Epithelial cell of esophagus (primary cell): ENCODE data around the gene LBHD1.

Experiments used
- DNase-seq: peaks from one replicate; pipeline ENCODE4 v3.0.0; 2010; ENCODE audit warnings: low read depth
- H3K4me3 ChIP-seq: 2 replicates; pipeline ENCODE4 v1.5.1; 2011; ENCODE audit warnings: mild to moderate bottlenecking, low read length, control low read depth
- TF ChIP-seq, protein P1 (sequence below): IDR thresholded peaks from 2 replicates; pipeline ENCODE4 v1.5.1; 2011; ENCODE audit warnings: low read depth, mild to moderate bottlenecking, low read length, control low read depth, inconsistent platforms; ENCODE audit not compliant: insufficient read depth; ENCODE audit errors: missing control alignments

Gene LBHD1

DNA sequence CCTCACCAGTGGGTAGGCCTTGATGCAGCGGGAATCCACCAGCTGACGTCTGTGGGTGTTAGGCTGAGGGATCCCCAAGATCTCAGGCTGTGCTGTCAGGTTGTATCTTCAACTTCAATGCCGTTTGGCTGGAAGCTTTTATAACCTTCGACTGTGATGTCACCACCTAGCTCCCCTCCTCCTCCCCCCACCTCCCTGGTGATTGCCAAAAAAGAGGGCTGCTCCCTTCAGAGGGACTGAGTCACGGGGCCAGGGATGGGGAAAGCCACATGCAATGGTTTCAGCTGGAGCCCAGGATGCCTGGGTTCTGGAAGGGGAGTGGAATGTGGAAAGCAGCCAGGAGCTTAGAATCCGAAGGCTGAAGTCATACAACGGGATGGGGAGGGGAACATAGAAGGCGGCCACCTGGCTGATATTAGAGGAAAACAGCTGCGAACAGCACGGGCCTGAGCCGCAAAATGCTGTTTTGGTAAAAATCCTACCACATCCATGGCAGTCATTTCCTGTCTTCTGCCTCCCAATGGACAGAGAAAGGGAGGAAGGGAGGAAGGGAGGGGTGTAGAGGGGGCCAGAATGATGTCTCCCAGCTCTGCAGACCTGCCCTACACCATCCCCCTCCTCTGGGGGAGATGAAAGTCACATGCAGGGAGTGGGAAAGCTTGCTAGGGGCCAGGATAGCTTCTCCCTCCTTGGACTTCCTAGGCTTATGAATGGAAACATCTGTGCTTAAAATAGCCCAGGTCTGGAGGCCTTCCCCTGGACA, 17.5 kb upstream of the LBHD1 start, which contains the start of gene LRRN4CL:
Gene LRRN4CL (minus strand): TSS at position 110 of the 763 bp plus-strand sequence. CDS start 1,022 bp downstream, outside the sequence.
- TF ChIP-seq, protein P1, sequence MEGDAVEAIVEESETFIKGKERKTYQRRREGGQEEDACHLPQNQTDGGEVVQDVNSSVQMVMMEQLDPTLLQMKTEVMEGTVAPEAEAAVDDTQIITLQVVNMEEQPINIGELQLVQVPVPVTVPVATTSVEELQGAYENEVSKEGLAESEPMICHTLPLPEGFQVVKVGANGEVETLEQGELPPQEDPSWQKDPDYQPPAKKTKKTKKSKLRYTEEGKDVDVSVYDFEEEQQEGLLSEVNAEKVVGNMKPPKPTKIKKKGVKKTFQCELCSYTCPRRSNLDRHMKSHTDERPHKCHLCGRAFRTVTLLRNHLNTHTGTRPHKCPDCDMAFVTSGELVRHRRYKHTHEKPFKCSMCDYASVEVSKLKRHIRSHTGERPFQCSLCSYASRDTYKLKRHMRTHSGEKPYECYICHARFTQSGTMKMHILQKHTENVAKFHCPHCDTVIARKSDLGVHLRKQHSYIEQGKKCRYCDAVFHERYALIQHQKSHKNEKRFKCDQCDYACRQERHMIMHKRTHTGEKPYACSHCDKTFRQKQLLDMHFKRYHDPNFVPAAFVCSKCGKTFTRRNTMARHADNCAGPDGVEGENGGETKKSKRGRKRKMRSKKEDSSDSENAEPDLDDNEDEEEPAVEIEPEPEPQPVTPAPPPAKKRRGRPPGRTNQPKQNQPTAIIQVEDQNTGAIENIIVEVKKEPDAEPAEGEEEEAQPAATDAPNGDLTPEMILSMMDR, result no peak
- H3K4me3 ChIP-seq, result no peak within 1 kb of the TSS
- peak; percentile 32 for DNase-seq

DNA sequence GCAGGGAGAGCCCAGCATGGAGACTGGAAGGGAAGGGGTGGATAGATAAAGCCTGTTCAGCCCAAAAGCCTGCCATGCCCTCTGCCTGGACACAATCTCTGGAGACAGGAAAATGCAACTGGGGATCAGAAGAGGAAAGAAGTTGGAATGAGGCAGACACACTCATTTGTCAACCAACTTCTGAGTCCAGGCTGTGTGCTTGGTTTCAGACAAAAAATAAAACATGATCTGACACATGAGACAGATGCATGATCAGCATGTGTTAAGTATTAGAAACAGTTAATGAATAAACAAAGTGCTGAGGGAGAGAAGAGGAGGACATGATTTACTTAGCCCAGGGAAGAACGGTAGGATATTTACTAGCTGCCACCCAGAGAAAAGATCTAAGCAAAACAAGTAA, 16.4 kb upstream of the LBHD1 start:
- DNase-seq, result no peak
- TF ChIP-seq, protein P1, result no peak
- no peak overlapping the region for H3K4me3 ChIP-seq

- TF ChIP-seq, protein P1, result no peak
- no peak for DNase-seq
- no peak overlapping the region for H3K4me3 ChIP-seq
Measured at GRCh38 chr11:62687508-62688396, 15.7 kb upstream of the LBHD1 start.

GRCh38 chr11:62682518-62682917, 10.5 kb upstream of the LBHD1 start:
- H3K4me3 ChIP-seq, result no peak overlapping the region
- no peak for DNase-seq
- TF ChIP-seq, protein P1, result no peak

DNA sequence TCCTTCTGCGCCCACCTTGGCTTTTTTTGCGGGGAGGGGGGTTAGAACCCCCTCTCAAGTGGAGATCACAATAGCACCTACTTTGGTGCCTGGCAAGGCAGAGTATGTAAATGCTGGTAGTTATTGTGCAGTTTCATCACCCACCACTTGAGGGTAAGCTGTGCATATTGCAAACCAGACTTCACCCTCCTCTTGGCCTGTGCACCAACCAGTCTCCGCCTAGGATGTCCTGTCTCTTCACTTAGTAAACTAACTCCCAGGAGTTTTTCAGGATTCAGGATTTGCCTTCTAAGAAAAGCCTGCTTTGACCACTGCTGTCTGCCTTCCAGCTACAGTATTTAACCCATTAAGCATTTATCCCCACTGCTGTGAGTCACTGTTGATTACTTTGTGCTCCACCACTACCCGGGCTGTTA, 8.8 kb upstream of the LBHD1 start:
- TF ChIP-seq, protein P1, result peak; percentile 79
- H3K4me3 ChIP-seq, result no peak overlapping the region
- peak; percentile 81 for DNase-seq

DNA sequence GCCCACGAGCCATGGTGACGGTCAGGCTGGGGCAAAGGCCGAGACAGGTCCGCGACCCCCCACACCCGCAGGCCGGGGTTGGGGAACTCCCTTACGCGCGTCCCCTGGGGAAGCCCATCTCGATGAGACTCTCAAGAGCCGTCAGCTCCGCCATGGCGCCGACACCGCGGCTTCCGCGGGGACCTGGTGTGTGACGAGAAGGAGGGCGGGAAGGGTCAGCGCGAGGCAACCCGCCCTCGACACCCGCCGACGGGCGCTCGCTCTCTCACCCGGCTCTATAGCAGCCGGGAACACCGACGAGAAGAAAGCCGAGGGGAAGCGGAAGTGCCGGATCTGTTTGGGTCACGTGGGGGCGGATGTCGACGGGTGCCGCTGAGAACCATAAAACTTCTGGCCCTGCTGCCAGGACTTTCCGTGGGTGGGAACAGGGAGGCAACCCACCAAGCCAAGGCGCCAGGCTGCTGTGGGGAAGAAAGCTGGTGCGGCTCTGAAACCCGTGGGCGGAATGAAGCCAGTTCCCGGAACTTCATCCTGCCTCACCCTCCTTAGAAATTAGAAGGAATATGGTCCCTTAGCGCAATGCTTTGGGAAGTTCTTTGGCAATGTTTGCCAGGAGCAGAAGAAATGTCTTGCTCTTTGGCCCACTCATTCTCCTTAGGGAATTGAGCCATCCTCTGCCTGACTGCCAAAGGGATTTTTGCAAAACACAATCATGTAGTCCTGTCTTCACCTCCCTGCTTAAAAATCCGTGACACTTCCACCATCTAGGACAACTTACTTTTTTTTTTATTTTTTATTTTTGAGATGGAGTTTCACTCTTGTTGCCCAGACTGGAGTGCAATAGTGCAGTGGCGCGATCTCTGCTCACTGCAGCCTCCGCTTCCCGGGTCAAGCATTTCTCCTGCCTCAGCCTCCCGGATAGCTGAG, 7.0 kb upstream of the LBHD1 start, which contains the start of gene UBXN1:
Gene UBXN1 (minus strand): TSS at position 304 of the 927 bp plus-strand sequence. CDS start 150 bp downstream, at position 154.
- TF ChIP-seq, protein P1, result no peak
- peak within 1 kb of the TSS; percentile 92 for H3K4me3 ChIP-seq
- DNase-seq, result peak; percentile 89
